H1 (cell line): ENCODE data around the gene NEGR1.

ENCODE experiments used
- ASH2L ChIP-seq: fragments of 200-600, 300-600 bp; sonication (generic); IDR thresholded peaks from one replicate; pipeline ENCODE4 v1.7.1; 2017; ENCODE audit warnings: low read length
- CREB1 ChIP-seq: IDR thresholded peaks from 2 replicates; pipeline ENCODE4 v1.6.1; 2012; ENCODE audit warnings: inconsistent platforms
- CTCF ChIP-seq, 3 experiments: IDR thresholded peaks; 1 replicate in 2 of 3; 2 replicates in 1 of 3; pipeline versions ENCODE4 v1.5.1 to v1.6.1; 2011; ENCODE audit warnings: low read length in 3 of 3, mild to moderate bottlenecking in 3 of 3, inconsistent platforms in 2 of 3, low read depth in 1 of 3, moderate library complexity in 1 of 3; ENCODE audit not compliant: insufficient read depth in 1 of 3; ENCODE audit errors: control extremely low read depth in 1 of 3
- EZH2 ChIP-seq: fragments of 200-600 bp; sonication (generic); IDR thresholded peaks from 2 replicates; pipeline ENCODE4 v1.7.1; 2012; ENCODE audit warnings: low read depth, mild to moderate bottlenecking, moderate library complexity, low read length, inconsistent platforms; ENCODE audit not compliant: severe bottlenecking
- JUN ChIP-seq: IDR thresholded peaks from 2 replicates; pipeline ENCODE4 v1.6.1; 2011; ENCODE audit warnings: low read depth, mild to moderate bottlenecking, improper control_type of control experiment, low read length
- NRF1 ChIP-seq: IDR thresholded peaks from 2 replicates; pipeline ENCODE4 v1.6.1; 2011; ENCODE audit warnings: mild to moderate bottlenecking, low read depth, low read length, improper control_type of control experiment
- PHF8 ChIP-seq: fragments of 200-600 bp; sonication (generic); conservative IDR thresholded peaks from 2 replicates; pipeline ENCODE4 v1.7.1; 2012; ENCODE audit warnings: low read depth, mild to moderate bottlenecking, inconsistent platforms, low read length, moderate library complexity
- POLR2A ChIP-seq, 2 experiments: IDR thresholded peaks; 1 replicate in 1 of 2; 2 replicates in 1 of 2; pipeline ENCODE4 v1.6.1; 2011; ENCODE audit warnings: low read depth in 2 of 2, low read length in 2 of 2, mild to moderate bottlenecking in 2 of 2; ENCODE audit errors: control extremely low read depth in 1 of 2
- YY1 ChIP-seq: IDR thresholded peaks from 2 replicates; pipeline ENCODE4 v1.6.1; 2011; ENCODE audit warnings: low read depth, mild to moderate bottlenecking, low read length

GRCh38 chr1:71372496-71372895, 909.8 kb downstream of the NEGR1 start:
- no peak for TF ChIP-seq CTCF (IDR thresholded peaks at IDR 0.05; ENCODE audit: control extremely low read depth in 1 of 3, insufficient read depth in 1 of 3, low read depth in 1 of 3, low read length in 3 of 3)
- no peak for TF ChIP-seq PHF8
- TF ChIP-seq EZH2, result no peak
- TF ChIP-seq POLR2A (IDR thresholded peaks at IDR 0.05; ENCODE audit: control extremely low read depth in 1 of 2, low read depth in 2 of 2, low read length in 2 of 2), result no peak
- no peak for TF ChIP-seq NRF1
- no peak for TF ChIP-seq YY1
- TF ChIP-seq JUN, result no peak
- TF ChIP-seq ASH2L, result no peak
- TF ChIP-seq CREB1, result no peak
